HG02938 (cell line): ENCODE results near the gene SHISAL2A.

Source experiments
- ATAC-seq: cut with Tn5 transposase; IDR thresholded peaks from one replicate; pipeline ENCODE4 v1.9.1; 2021; ENCODE audit warnings: mild to moderate bottlenecking, moderate library complexity; ENCODE audit not compliant: unreplicated experiment

Gene SHISAL2A

GRCh38 chr1:52658795-52659194 is 25.8 kb downstream of the SHISAL2A start:
- ATAC-seq, result no peak

GRCh38 chr1:52659356-52659755 is 26.4 kb downstream of the SHISAL2A start:
- ATAC-seq, result peak; percentile 81

GRCh38 chr1:52659851-52660596 is 27.1 kb downstream of the SHISAL2A start:
- ATAC-seq, result no peak

DNA sequence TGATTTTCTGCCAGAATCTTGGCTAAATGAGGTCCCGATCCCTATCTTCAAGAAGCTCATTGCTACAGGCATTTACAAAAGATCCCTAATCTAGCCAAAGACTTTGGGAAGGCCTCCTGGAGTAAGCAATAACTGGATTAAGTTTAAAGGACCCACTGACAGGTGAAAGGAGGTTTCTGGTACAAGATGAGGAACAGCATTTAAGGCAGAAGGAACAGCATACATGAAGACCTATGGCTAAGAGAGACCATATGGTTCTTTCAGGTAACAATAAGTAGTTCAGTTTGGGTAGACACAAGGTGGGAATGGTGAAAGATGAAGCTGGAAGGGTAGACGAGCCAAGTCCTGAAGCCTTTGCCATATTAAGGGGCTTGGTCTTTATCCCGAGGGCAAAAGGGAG is 27.8 kb downstream of the SHISAL2A start:
- ATAC-seq, result no peak

DNA sequence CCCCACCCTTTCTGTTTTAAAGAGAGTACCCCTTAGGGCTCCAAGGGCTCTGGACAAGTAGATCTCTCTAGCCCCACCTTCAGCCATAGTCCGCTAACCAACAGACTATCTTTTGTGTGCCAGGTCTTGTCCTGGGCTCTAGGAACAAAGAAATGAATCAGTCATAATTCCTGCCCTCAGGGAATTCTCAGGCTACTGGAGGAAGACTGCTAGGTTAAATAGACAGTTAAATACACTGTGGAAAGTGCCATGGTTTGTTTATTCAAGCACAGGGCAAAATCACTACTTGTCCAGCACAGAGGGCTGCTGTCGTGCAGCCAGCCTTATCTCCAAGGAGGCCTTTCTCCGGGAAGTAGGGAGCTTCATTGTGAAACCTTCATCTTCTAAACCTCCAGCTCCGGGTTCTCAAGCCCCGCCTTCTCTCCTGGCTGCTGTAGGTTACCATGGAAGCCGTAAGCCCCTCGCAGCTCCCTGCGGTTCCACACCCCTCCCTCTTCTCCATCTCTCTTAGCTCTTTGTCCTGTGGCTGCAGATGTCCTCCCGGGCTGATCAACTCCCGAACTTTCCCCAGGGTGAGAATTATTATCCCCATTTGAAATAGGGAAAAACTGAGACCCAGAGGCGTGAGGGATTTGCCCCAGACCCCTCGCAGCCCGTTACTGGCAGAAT is 29.8 kb downstream of the SHISAL2A start:
- ATAC-seq, result no peak

DNA sequence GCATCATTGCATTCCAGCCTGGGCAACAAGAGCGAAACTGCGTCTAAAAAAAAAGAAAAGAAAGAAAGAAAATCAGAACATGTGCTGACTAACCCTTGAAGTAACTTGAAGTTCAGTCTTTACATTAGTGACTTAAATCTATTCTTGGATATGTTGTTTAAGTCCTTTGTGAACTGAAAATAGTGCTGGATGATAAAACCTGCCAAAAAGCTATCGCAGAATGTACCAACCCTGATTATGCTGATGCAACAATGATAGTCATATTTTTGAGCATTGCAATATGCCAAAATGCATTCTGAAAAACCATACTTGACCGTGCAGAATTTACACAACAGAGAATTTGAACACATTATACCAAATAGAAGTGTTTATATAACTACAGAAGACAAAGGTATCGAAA is 30.7 kb downstream of the SHISAL2A start:
- ATAC-seq, result no peak

DNA sequence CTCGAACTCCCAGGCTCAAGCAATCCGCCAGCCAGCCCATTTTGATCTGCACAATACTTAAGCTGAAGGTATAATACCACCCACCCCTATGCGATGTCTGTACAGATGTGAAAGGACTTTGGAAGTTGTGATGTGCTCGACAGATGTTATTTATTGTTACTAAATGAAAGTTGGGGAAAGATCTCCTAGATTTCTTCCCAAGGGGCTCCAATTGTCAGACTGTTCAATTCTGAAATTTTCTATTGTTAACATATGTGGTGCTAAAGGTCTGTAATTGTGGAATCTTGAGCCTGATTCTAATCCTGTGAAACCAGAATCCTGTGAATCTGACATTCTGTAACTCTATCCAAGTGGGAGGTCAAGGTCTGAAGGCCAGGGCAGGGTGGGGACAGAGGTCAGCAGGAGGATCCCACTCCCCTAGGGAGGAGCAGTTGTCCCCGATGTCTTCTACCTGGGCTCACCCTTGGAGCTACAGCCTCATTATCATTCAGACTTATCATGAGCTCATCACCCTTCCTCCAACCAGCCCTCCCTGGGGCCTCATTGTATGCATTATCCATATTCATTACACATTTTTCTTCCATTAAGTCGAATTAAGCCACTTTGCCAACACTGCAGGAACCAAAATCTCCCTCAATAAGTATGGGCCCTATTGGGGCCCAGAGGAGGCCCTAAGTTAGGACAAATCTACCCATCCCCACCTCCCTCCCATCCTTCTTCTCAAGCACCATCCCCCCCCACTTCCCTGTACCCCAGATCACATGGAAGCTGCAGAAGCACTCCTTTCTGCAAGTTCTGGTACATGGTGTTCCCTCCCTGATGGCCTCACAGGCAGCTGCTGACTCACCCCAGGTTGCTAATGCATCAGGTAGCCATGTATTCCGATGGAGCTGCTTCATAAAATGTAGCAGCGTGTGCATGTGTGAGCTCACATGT is 32.3 kb downstream of the SHISAL2A start:
- ATAC-seq, result no peak

- no peak for ATAC-seq
Observed at GRCh38 chr1:52667290-52667689, 34.3 kb downstream of the SHISAL2A start.

DNA sequence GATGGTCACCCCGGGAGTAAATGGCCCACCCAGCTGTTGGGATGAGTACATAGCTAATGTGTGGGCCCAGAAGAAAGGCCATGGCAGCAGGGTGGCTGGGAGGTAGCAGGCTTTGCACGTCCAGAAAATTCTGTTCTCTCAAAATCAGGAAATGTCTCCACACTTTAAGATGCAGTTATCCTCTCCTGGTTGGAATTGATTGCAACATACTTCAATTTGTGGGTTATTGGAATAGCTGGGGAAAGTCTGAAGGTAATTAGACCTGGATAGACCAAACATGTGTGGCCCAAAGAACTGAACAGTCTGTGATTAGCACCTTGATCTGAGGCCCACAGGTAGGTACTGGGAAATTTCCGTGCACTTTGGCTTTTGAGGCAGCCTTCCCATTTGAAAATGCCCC is 35.0 kb downstream of the SHISAL2A start:
- no peak for ATAC-seq

DNA sequence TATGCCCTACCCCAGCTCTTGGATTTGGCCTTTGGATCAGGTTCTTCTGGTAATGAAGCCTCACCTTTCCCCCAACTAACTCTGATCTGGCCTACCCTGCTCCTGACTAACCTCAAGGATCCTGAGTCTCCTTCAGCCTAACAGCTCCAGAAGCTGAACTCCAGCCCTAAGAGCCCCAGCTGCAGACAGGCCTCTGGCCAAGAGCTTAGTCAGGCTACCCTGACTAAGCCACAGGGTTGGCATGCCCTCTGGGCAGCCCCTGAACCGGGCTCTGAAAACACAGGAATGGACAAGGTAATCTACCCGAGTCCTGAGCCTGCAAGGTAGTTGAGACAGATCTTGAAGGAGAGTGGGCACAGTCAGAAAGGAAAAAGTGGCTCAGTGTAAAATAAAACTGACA is 35.7 kb downstream of the SHISAL2A start:
- ATAC-seq, result no peak

GRCh38 chr1:52669696-52670095 is 36.7 kb downstream of the SHISAL2A start:
- ATAC-seq, result no peak

- no peak for ATAC-seq
Observed at GRCh38 chr1:52670604-52671003, 37.6 kb downstream of the SHISAL2A start.

- no peak for ATAC-seq
Observed at GRCh38 chr1:52672946-52673345, 40.0 kb downstream of the SHISAL2A start.

DNA sequence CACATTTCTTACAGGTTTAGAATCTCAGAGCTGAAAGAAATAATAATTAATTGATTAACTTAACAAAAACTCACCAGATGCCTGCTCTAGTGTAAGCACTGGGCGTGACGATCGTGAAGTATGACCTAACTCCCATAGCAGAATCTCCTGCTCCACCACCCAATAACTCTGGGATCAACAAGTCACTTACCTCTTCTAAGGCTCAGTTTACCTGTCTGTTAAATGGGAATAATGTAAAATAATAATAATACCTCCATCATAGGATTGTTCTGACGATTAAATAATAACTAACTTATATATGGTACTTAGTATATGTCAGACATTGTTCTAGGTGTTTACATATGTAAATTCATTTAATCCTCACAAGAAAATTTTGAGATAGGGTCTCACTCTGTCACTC is 40.5 kb downstream of the SHISAL2A start:
- no peak for ATAC-seq

DNA sequence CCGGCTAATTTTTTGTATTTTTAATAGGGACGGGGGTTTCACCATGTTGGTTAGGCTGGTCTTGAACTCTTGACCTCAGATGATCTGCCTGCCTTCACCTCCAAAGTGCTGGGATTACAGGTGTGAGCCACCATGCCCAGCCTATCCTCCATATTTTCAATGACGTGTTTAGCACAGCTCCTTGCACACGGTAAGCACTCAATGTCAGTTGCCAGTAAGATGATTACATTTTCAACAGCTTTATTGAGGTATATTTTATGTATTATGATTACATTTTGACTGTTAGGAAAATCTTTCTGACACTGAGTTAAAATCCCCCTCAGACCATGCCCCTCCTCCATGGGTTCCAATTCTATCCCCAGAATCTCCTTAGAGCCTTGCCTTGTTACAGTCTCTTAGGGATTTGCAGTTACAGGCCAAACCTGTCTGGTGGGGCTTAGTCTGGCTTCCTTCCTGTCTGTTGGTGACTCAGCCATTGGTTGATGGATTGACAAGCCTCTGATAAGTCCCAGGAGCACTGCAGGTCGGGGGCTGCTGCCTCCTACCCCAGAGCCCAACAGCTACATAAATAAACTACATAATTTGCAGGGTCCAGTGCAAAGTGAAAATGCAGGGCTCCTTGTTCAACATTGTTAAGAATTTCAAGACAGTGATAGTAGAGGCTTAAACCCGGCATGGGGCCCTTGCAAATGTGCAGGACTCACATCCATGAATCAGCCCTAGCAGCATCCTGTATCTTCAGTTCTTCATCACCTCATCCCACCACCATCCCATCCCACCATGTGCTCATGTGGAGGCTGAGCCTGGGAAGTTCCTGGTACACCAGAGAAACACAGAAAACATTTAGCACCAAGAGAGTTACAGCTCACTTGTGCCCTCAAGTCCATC is 41.8 kb downstream of the SHISAL2A start:
- no peak for ATAC-seq

DNA sequence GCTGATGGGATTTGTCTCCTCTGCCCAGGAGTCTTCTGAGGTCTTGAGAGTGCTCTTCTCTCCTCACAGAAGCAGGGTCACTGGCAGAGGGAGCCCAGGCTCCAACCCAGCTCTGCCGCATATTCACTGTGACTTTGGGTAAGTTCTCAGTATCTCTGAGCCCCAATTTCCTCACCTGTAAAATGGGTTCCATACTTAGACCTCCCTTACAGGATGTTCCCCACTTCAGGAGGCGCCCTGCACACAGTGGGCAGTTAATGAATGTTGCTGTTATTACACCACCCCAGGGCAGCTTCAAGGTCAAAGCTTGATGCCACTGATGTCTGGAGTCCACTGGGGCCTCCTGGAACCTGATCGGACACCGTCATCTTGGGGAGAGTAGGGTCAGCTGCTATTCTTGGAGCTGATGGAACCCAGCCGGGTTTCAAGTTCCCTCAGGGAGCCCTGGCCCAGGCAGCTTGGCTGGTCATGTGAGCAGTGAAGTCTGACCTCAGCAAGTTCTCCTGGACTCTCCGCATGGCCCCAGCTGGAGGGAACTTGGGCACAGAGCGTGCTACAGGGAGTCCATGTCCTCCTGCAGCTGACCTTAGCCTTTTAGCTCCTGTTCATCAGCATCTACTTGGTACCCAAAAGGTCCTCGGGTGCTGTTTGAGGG is 43.4 kb downstream of the SHISAL2A start:
- ATAC-seq, result no peak

- no peak for ATAC-seq
Observed at GRCh38 chr1:52677076-52677806, 44.3 kb downstream of the SHISAL2A start.

DNA sequence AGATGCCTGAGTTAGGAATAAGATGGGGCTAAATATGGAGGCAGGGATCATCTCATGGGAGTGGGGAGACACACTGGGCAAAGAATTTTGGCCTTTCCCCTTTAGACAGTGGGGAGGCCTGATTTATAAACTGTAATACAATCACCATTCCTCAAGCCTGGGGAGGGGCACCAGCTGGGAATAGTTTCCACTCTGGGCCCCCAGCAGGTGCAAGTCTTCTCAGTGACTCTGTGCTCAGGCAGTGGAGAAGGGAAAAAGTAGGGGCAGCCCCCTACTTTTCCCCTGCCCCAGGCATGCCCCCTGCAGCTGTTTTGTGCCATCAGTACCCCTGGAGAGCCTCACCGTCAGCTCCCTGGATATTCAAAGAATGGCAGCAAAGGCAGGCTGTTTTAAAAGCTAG is 46.1 kb downstream of the SHISAL2A start:
- ATAC-seq, result no peak

GRCh38 chr1:52679498-52679897 is 46.5 kb downstream of the SHISAL2A start:
- ATAC-seq, result no peak
